Ishikawa (cell line): Measurements from ENCODE around the gene C6orf132.

ENCODE experiments used
- CEBPB ChIP-seq: IDR thresholded peaks from 2 replicates; pipeline ENCODE4 v1.6.1; 2012
- CREB1 ChIP-seq: IDR thresholded peaks from 2 replicates; pipeline ENCODE4 v1.6.1; 2012; ENCODE audit warnings: low read depth
- EGR1 ChIP-seq: IDR thresholded peaks from 2 replicates; pipeline ENCODE4 v1.6.1; 2012
- EP300 ChIP-seq: IDR thresholded peaks from 2 replicates; pipeline ENCODE4 v1.6.1; 2012; ENCODE audit warnings: borderline replicate concordance
- FOXM1 ChIP-seq: IDR thresholded peaks from 2 replicates; pipeline ENCODE4 v1.6.1; 2012; ENCODE audit warnings: low read depth, borderline replicate concordance
- MAX ChIP-seq: IDR thresholded peaks from 2 replicates; pipeline ENCODE4 v1.6.1; 2012
- NFIC ChIP-seq: IDR thresholded peaks from 2 replicates; pipeline ENCODE4 v1.6.1; 2012
- RAD21 ChIP-seq: IDR thresholded peaks from 2 replicates; pipeline ENCODE4 v1.6.1; 2012; ENCODE audit warnings: low read depth
- REST ChIP-seq: IDR thresholded peaks from 2 replicates; pipeline ENCODE4 v1.6.1; 2012; ENCODE audit warnings: low read depth, mild to moderate bottlenecking
- TAF1 ChIP-seq: IDR thresholded peaks from 2 replicates; pipeline ENCODE4 v1.6.1; 2012; ENCODE audit warnings: low read depth, mild to moderate bottlenecking
- TCF12 ChIP-seq: IDR thresholded peaks from 2 replicates; pipeline ENCODE4 v1.6.1; 2012; ENCODE audit warnings: low read depth
- TEAD4 ChIP-seq: IDR thresholded peaks from 2 replicates; pipeline ENCODE4 v1.6.1; 2012
- USF1 ChIP-seq: IDR thresholded peaks from 2 replicates; pipeline ENCODE4 v1.6.1; 2012
- YY1 ChIP-seq: IDR thresholded peaks from 2 replicates; pipeline ENCODE4 v1.6.1; 2012; ENCODE audit warnings: low read depth
- ZBTB7A ChIP-seq: IDR thresholded peaks from 2 replicates; pipeline ENCODE4 v1.6.1; 2012; ENCODE audit warnings: low read depth

Gene C6orf132

GRCh38 chr6:42086046-42087035, 56.1 kb downstream of the C6orf132 start:
- TF ChIP-seq MAX (no peak), RAD21 (no peak), REST (no peak), NFIC (no peak), TEAD4 (no peak), USF1 (no peak), YY1 (no peak), FOXM1 (no peak), EP300 (no peak)

GRCh38 chr6:42084889-42085288, 57.5 kb downstream of the C6orf132 start:
- TF ChIP-seq TAF1 (no peak), RAD21 (peak; percentile 50)

GRCh38 chr6:42083530-42083929, 58.9 kb downstream of the C6orf132 start:
- TF ChIP-seq EP300 (no peak), REST (no peak), NFIC (no peak), TCF12 (no peak), RAD21 (no peak), EGR1 (no peak), CEBPB (no peak), YY1 (no peak)

GRCh38 chr6:42079941-42080464, 62.4 kb downstream of the C6orf132 start:
- no peak for TF ChIP-seq ZBTB7A
- no peak for TF ChIP-seq REST
- no peak for TF ChIP-seq CEBPB
- no peak for TF ChIP-seq RAD21
- no peak for TF ChIP-seq NFIC
- TF ChIP-seq TCF12: no peak
- TF ChIP-seq TEAD4: no peak
- no peak for TF ChIP-seq MAX
- TF ChIP-seq USF1: no peak
- TF ChIP-seq FOXM1: no peak
- no peak for TF ChIP-seq EP300
- TF ChIP-seq YY1: no peak
- TF ChIP-seq TAF1: no peak
- no peak for TF ChIP-seq CREB1
- TF ChIP-seq EGR1: no peak

GRCh38 chr6:42078386-42078785, 64.0 kb downstream of the C6orf132 start:
- TF ChIP-seq TEAD4 (no peak), YY1 (no peak), FOXM1 (no peak), ZBTB7A (no peak), TAF1 (no peak), MAX (no peak), NFIC (no peak), CEBPB (no peak), USF1 (no peak)
